ENCODE measurements around the gene FMNL3.

FMNL3 gene

GRCh38 chr12:49649892-49650291 is 57.3 kb downstream of the FMNL3 start:
- DNase-seq: no peak

- DNase-seq: no peak
These were observed 57.8 kb downstream of the FMNL3 start for GRCh38 chr12:49649445-49649844.

GRCh38 chr12:49648712-49649003 is 58.5 kb downstream of the FMNL3 start:
- DNase-seq: no peak

- DNase-seq: no peak
These were observed 59.1 kb downstream of the FMNL3 start for GRCh38 chr12:49647827-49648711.

- DNase-seq: no peak
These were observed 60.1 kb downstream of the FMNL3 start for GRCh38 chr12:49646871-49647654.

GRCh38 chr12:49646331-49646830 is 60.8 kb downstream of the FMNL3 start:
- no peak for DNase-seq

GRCh38 chr12:49645146-49646039 is 61.8 kb downstream of the FMNL3 start:
- no peak for DNase-seq

- peak; percentile 13 for DNase-seq
These were observed 62.6 kb downstream of the FMNL3 start for GRCh38 chr12:49644620-49644994.

GRCh38 chr12:49643961-49644619 is 63.1 kb downstream of the FMNL3 start:
- no peak for DNase-seq

- no peak for DNase-seq
These were observed 64.1 kb downstream of the FMNL3 start for GRCh38 chr12:49643135-49643534.

GRCh38 chr12:49642370-49642802 is 64.8 kb downstream of the FMNL3 start:
- DNase-seq: no peak

- no peak for DNase-seq
These were observed 65.3 kb downstream of the FMNL3 start for GRCh38 chr12:49641748-49642369.

- no peak for DNase-seq
These were observed 70.0 kb downstream of the FMNL3 start for GRCh38 chr12:49636979-49637755.

- DNase-seq: no peak
These were observed 70.6 kb downstream of the FMNL3 start for GRCh38 chr12:49636574-49636973.

- no peak for DNase-seq
These were observed 71.5 kb downstream of the FMNL3 start for GRCh38 chr12:49635656-49636055.

GRCh38 chr12:49635036-49635435 is 72.2 kb downstream of the FMNL3 start:
- DNase-seq: no peak

GRCh38 chr12:49633703-49634345 is 73.4 kb downstream of the FMNL3 start:
- DNase-seq: no peak

GRCh38 chr12:49632986-49633702 is 74.1 kb downstream of the FMNL3 start:
- no peak for DNase-seq

GRCh38 chr12:49632401-49632800 is 74.8 kb downstream of the FMNL3 start:
- no peak for DNase-seq

GRCh38 chr12:49631336-49631907 is 75.8 kb downstream of the FMNL3 start:
- no peak for DNase-seq
